IMR-90 (cell line): ENCODE measurements around the gene FES. TPM values are rescaled to one million over a fixed set of nuclear protein-coding genes. Genes with fewer than 3 reads are reported as not detected.

Source experiments
- ATAC-seq: fragments of 200-7000 bp; cut with Tn5 transposase; 2 replicates; pipeline ENCODE4 v1.9.1; 2020; ENCODE audit warnings: low read depth, mild to moderate bottlenecking, moderate library complexity
- BruUV-seq: library from RNA; stranded (reverse); fragments of 400-500 nt; replicated peaks from 2 replicates; lab custom pipeline; 2021; lab: Mats Ljungman, UMichigan
- CTCF ChIA-PET: fragments of 300-600 bp; formaldehyde crosslinking; extraction: SDS; loops from one replicate; lab custom pipeline; 2021; ENCODE audit warnings: antibody characterized with exemption; lab: Yijun Ruan, JAX
- POLR2A ChIA-PET: fragments of 300-600 bp; sonication (Branson Sonifier 250); formaldehyde crosslinking; loops from one replicate; lab custom pipeline; 2022; ENCODE audit warnings: antibody characterized with exemption; ENCODE audit not compliant: unreplicated experiment; lab: Charles Lee
- DNase-seq: peaks from one replicate; pipeline ENCODE4 v3.0.0; 2013
- H2AFZ ChIP-seq: replicated peaks from 2 replicates; pipeline ENCODE3; 2013; ENCODE audit warnings: low read length, mild to moderate bottlenecking; ENCODE audit not compliant: poor library complexity
- H2AK5ac ChIP-seq: 2 replicates; pipeline ENCODE4 v1.6.1; 2013; ENCODE audit warnings: low read depth, low read length, inconsistent platforms
- H2AK9ac ChIP-seq: replicated peaks from 2 replicates; pipeline ENCODE3; 2013; ENCODE audit warnings: mild to moderate bottlenecking, low read depth, low read length, moderate library complexity; ENCODE audit not compliant: poor library complexity
- H2BK120ac ChIP-seq: 2 replicates; pipeline ENCODE4 v1.6.1; 2013; ENCODE audit warnings: low read depth, low read length, inconsistent platforms
- H2BK15ac ChIP-seq: 3 replicates; pipeline ENCODE4 v1.6.1; 2013; ENCODE audit warnings: low read depth, low read length, inconsistent platforms
- H2BK20ac ChIP-seq: 2 replicates; pipeline ENCODE4 v1.6.1; 2013; ENCODE audit warnings: low read depth, mild to moderate bottlenecking, inconsistent platforms, low read length, moderate library complexity
- H2BK5ac ChIP-seq: 2 replicates; pipeline ENCODE4 v1.6.1; 2013; ENCODE audit warnings: mild to moderate bottlenecking, low read depth, low read length, inconsistent platforms; ENCODE audit not compliant: poor library complexity, severe bottlenecking
- H3K14ac ChIP-seq: replicated peaks from 2 replicates; pipeline ENCODE4 v1.6.1; 2013; ENCODE audit warnings: low read depth, low read length, inconsistent platforms
- H3K18ac ChIP-seq: 2 replicates; pipeline ENCODE4 v1.6.1; 2013; ENCODE audit warnings: low read depth, low read length, control low read depth
- H3K23ac ChIP-seq: 2 replicates; pipeline ENCODE4 v1.6.1; 2013; ENCODE audit warnings: low read depth, low read length, inconsistent platforms
- H3K27ac ChIP-seq: 2 replicates; pipeline ENCODE4 v1.5.1; 2013; ENCODE audit warnings: mild to moderate bottlenecking, control low read depth, low read length; ENCODE audit not compliant: insufficient read depth
- H3K27me3 ChIP-seq: 2 replicates; pipeline ENCODE4 v1.6.1; 2013; ENCODE audit warnings: low read length; ENCODE audit not compliant: control insufficient read depth, insufficient read depth
- H3K36me3 ChIP-seq: 2 replicates; pipeline ENCODE4 v1.6.1; 2013; ENCODE audit warnings: low read length, mixed read lengths; ENCODE audit not compliant: control insufficient read depth, insufficient read depth
- H3K4ac ChIP-seq: 2 replicates; pipeline ENCODE4 v1.6.1; 2013; ENCODE audit warnings: low read depth, low read length, inconsistent platforms
- H3K4me1 ChIP-seq: 2 replicates; pipeline ENCODE4 v1.6.1; 2013; ENCODE audit warnings: low read length, mixed read lengths; ENCODE audit not compliant: control insufficient read depth, insufficient read depth
- H3K4me2 ChIP-seq: 2 replicates; pipeline ENCODE4 v1.6.1; 2013; ENCODE audit warnings: low read depth, mild to moderate bottlenecking, control low read depth, low read length, moderate library complexity
- H3K4me3 ChIP-seq: 2 replicates; pipeline ENCODE4 v1.5.1; 2013; ENCODE audit warnings: low read depth, mild to moderate bottlenecking, control low read depth, low read length, moderate library complexity; ENCODE audit not compliant: insufficient read depth
- H3K56ac ChIP-seq: 2 replicates; pipeline ENCODE4 v1.6.1; 2013; ENCODE audit warnings: low read length, inconsistent platforms; ENCODE audit not compliant: insufficient read depth; ENCODE audit errors: extremely low read depth
- H3K79me1 ChIP-seq, 2 experiments: 2 replicates each; pipeline ENCODE4 v1.6.1; 2013; ENCODE audit warnings: low read length in 2 of 2, inconsistent platforms in 1 of 2, low read depth in 1 of 2
- H3K9ac ChIP-seq: 2 replicates; pipeline ENCODE4 v1.6.1; 2013; ENCODE audit warnings: low read depth, low read length, control low read depth
- H3K9me1 ChIP-seq: 2 replicates; pipeline ENCODE4 v1.6.1; 2013; ENCODE audit warnings: low read length, inconsistent platforms; ENCODE audit not compliant: insufficient read depth
- H3K9me3 ChIP-seq: 2 replicates; pipeline ENCODE4 v1.6.1; 2013; ENCODE audit warnings: low read length; ENCODE audit not compliant: control insufficient read depth, insufficient read depth
- H4K20me1 ChIP-seq: 2 replicates; pipeline ENCODE4 v1.6.1; 2013; ENCODE audit warnings: low read length, inconsistent platforms; ENCODE audit not compliant: insufficient read depth
- H4K5ac ChIP-seq: 2 replicates; pipeline ENCODE4 v1.6.1; 2013; ENCODE audit warnings: mild to moderate bottlenecking, low read depth, low read length, control low read depth
- H4K8ac ChIP-seq, 2 experiments: 2 replicates each; pipeline ENCODE4 v1.6.1; 2013; ENCODE audit warnings: low read depth in 2 of 2, low read length in 2 of 2, control low read depth in 1 of 2, inconsistent platforms in 1 of 2
- H4K91ac ChIP-seq: 2 replicates; pipeline ENCODE4 v1.6.1; 2013; ENCODE audit warnings: low read depth, low read length, inconsistent platforms; ENCODE audit not compliant: insufficient read depth
- CEBPB ChIP-seq: IDR thresholded peaks from 2 replicates; pipeline ENCODE4 v1.6.1; 2012; ENCODE audit warnings: low read depth, low read length, improper control_type of control experiment
- FOS ChIP-seq: fragments of 150-350 bp; IDR thresholded peaks from 2 replicates; pipeline ENCODE4 v1.6.1; 2016; ENCODE audit warnings: low read depth, low read length
- MAZ ChIP-seq: IDR thresholded peaks from 2 replicates; pipeline ENCODE4 v1.6.1; 2012; ENCODE audit warnings: low read depth, mild to moderate bottlenecking, low read length, improper control_type of control experiment, moderate library complexity, borderline replicate concordance
- NFE2L2 ChIP-seq: fragments of 150-350 bp; IDR thresholded peaks from 2 replicates; pipeline ENCODE4 v1.6.1; 2016; ENCODE audit warnings: low read depth, mild to moderate bottlenecking, low read length
- POLR2A ChIP-seq: IDR thresholded peaks from 2 replicates; pipeline ENCODE4 v1.6.1; 2012; ENCODE audit warnings: mild to moderate bottlenecking, low read depth, low read length
- RAD21 ChIP-seq: IDR thresholded peaks from 2 replicates; pipeline ENCODE4 v1.6.1; 2012; ENCODE audit warnings: low read length, improper control_type of control experiment
- RCOR1 ChIP-seq: IDR thresholded peaks from 2 replicates; pipeline ENCODE4 v1.6.1; 2012; ENCODE audit warnings: mild to moderate bottlenecking, low read length, improper control_type of control experiment; ENCODE audit not compliant: insufficient replicate concordance
- SMC3 ChIP-seq: fragments of 150-350 bp; IDR thresholded peaks from 2 replicates; pipeline ENCODE4 v1.6.1; 2016; ENCODE audit warnings: low read depth, mild to moderate bottlenecking, antibody characterized with exemption, low read length, moderate library complexity
- WGBS, 2 experiments: methylation state at CpG; one replicate each; pipeline versions ENCODE4 v1.1.5 to v1.1.7; 2013; ENCODE audit warnings: missing lambda C conversion rate in 2 of 2; ENCODE audit not compliant: insufficient read length in 1 of 2; ENCODE audit errors: extremely low coverage in 2 of 2; 5-methylcytosine and 5-hydroxymethylcytosine counted together
- dilution Hi-C: fragments of 300-500 bp; cut with HindIII; formaldehyde crosslinking; loops from one replicate; pipeline ENCODE4 v1.14.3; 2018; ENCODE audit warnings: low sequenced_read_pairs; ENCODE audit not compliant: unreplicated experiment
- in situ Hi-C: fragments of 300-500 bp; cut with MboI; formaldehyde crosslinking; loops from 3 replicates; pipeline ENCODE4 v1.14.3; 2019; ENCODE audit warnings: low sequenced_read_pairs, inconsistent platforms, mixed read lengths
- intact Hi-C: fragments of 100-400 bp; cut with micrococcal nuclease; formaldehyde crosslinking; loops from 2 replicates; pipeline ENCODE4 v1.10.0; 2022
- polyA plus RNA-seq, 3 experiments: library from polyadenylated mRNA; depleted of rRNA; stranded (reverse); fragments of >200 nt; gene quantifications; 2 replicates each; pipeline ENCODE4 v1.2.3, GENCODE V29; 2012; ENCODE audit warnings: low replicate concordance in 1 of 3
- total RNA-seq: library from RNA; depleted of rRNA; stranded (reverse); fragments of >200 nt; gene quantifications from 2 replicates; pipeline ENCODE4 v1.2.3, GENCODE V29; 2012
- TF ChIP-seq, protein P1 (sequence below): conservative IDR thresholded peaks from 2 replicates; pipeline ENCODE4 v1.5.1; 2012; ENCODE audit warnings: mild to moderate bottlenecking, low read depth, low read length, improper control_type of control experiment

The FES gene
- total and polyA plus RNA-seq, 2 of the 4 experiments (the other 2 are of a cell fraction), result 10.5 to 11.7 TPM

DNA sequence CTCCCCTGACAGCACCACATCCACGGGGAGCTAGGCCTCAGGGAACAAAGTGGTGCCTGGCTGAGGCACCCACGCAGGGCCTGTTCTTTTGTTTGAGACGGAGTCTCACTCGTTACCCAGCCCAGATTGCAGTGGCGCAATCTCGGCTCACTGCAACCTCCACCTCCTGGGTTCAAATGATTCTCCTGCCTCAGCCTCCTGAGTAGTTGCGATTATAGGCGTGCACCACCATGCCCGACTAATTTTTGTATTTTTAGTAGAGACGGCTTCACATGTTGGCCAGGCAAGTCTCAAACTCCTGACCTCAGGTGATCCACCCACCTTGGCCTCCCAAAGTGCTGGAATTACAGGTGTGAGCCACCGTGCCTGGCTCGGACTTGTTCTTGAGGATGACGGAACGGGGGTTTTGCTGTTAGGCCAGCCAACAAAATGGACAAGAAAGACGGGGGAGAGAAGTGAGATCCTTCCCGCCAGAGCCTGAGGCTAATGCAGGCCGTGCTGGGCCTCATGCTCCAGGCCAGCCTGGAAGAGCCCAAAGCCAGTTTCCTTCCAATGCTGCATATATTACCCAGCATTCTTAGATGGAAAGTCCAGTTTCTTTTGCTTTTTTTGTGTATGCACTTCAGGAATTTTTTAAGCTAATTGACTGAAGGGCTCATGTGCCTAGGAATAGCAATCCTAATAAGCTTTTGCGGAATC is 44.0 kb upstream of the FES start:
- Histone ChIP-seq H2BK5ac (no peak overlapping the region), H2AK9ac (no peak overlapping the region), H2AK5ac (no peak overlapping the region), H3K4me1 (peaks cover 6% of the 10 kb centered on the region), H4K8ac (no peak overlapping the region), H3K36me3 (no peaks in the 10 kb centered on the region), H2BK120ac (no peak overlapping the region), H3K18ac (no peak overlapping the region), H3K9me3 (no peaks in the 10 kb centered on the region), H3K9me1 (peaks cover 4% of the 10 kb centered on the region; the same call in 1 of the 2 replicates), H4K20me1 (no peaks in the 10 kb centered on the region; the same call in 1 of the 2 replicates), H3K4me3 (no peak overlapping the region), H3K27ac (no peak overlapping the region), H3K9ac (no peak overlapping the region), H2BK15ac (no peak overlapping the region), H3K4ac (no peak overlapping the region), H3K14ac (no peak overlapping the region), H4K91ac (no peak overlapping the region), H2BK20ac (no peak overlapping the region), H3K4me2 (no peak overlapping the region), H3K23ac (no peak overlapping the region), H3K27me3 (no peaks in the 10 kb centered on the region), H3K56ac (no peak overlapping the region), H2AFZ (no peak overlapping the region), H3K79me1 (no peaks in the 10 kb centered on the region), H4K5ac (no peak overlapping the region)
- DNase-seq (no peak), ATAC-seq (no peak)
- 87% methylated on average over 10 of the region's 18 CpGs; no CpG with 5 or more reads in 1 of the 2 experiments for WGBS, 2 experiments
- BruUV-seq, result no TSS peak
- CTCF ChIA-PET, result no interaction called here
- intact Hi-C loops, result no loop called here
- TF ChIP-seq, protein P1, sequence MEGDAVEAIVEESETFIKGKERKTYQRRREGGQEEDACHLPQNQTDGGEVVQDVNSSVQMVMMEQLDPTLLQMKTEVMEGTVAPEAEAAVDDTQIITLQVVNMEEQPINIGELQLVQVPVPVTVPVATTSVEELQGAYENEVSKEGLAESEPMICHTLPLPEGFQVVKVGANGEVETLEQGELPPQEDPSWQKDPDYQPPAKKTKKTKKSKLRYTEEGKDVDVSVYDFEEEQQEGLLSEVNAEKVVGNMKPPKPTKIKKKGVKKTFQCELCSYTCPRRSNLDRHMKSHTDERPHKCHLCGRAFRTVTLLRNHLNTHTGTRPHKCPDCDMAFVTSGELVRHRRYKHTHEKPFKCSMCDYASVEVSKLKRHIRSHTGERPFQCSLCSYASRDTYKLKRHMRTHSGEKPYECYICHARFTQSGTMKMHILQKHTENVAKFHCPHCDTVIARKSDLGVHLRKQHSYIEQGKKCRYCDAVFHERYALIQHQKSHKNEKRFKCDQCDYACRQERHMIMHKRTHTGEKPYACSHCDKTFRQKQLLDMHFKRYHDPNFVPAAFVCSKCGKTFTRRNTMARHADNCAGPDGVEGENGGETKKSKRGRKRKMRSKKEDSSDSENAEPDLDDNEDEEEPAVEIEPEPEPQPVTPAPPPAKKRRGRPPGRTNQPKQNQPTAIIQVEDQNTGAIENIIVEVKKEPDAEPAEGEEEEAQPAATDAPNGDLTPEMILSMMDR, result no peak
- TF ChIP-seq RAD21 (no peak), CEBPB (no peak), POLR2A (no peak), MAZ (no peak), SMC3 (no peak), NFE2L2 (no peak), FOS (no peak), RCOR1 (no peak)
- POLR2A ChIA-PET, result interaction anchor here (0.5 kb wide), 1 partner anchor 44 kb away, joined by 8 read pairs; the partner anchor contains the start of gene FES
- dilution Hi-C loops, result no loop called here
- in situ Hi-C loops, result no loop called here
